Stomach (tissue), 9 donors: ENCODE measurements around the gene EPHA6. TPM values are rescaled to one million over a fixed set of nuclear protein-coding genes. Genes with fewer than 3 reads are reported as not detected.

Source experiments
- DNase-seq, 2 donors: peaks; one replicate each; pipeline versions ENCODE4 v3.0.0 to v3.0.0-alpha.2; 2013 to 2019
- H3K27ac ChIP-seq, 5 donors: fragments of 200-600 bp in 4 of 5; sonication (generic) in 4 of 5; one replicate each; pipeline ENCODE4 v1.5.1; 2013 to 2019; ENCODE audit warnings: mild to moderate bottlenecking in 1 of 5, moderate library complexity in 1 of 5
- H3K27me3 ChIP-seq, 3 donors: fragments of 200-600 bp; sonication (generic); one replicate each; pipeline ENCODE4 v1.5.1; 2017 to 2019; ENCODE audit warnings: mixed run types in 1 of 3
- H3K36me3 ChIP-seq, 4 donors: fragments of 200-600 bp; sonication (generic); 1 replicate in 3 of 4; 2 replicates in 1 of 4; pipeline ENCODE4 v1.5.1; 2016 to 2019
- H3K4me1 ChIP-seq, 4 donors: fragments of 200-600 bp; sonication (generic); one replicate each; pipeline ENCODE4 v1.5.1; 2016 to 2019
- H3K4me3 ChIP-seq, 4 donors: fragments of 200-600 bp; sonication (generic) in 3 of 4; one replicate each; pipeline ENCODE4 v1.5.1; 2016 to 2019; ENCODE audit warnings: mild to moderate bottlenecking in 1 of 4
- H3K9me3 ChIP-seq, 4 donors: fragments of 200-600 bp; sonication (generic); one replicate each; pipeline ENCODE4 v1.5.1; 2016 to 2019
- EP300 ChIP-seq: sonication (generic); formaldehyde crosslinking; IDR thresholded peaks from one replicate; pipeline ENCODE4 v1.6.1; 2017; ENCODE audit warnings: antibody characterized with exemption
- POLR2A ChIP-seq, 4 donors: fragments of 450-650 bp; IDR thresholded peaks; one replicate each; pipeline ENCODE4 v1.6.1; 2016; ENCODE audit warnings: antibody characterized with exemption in 4 of 4, control low read depth in 2 of 4, mild to moderate bottlenecking in 1 of 4, moderate library complexity in 1 of 4
- POLR2AphosphoS5 ChIP-seq, 3 donors: sonication (generic); formaldehyde crosslinking; IDR thresholded peaks; one replicate each; pipeline ENCODE4 v1.6.1; 2016; ENCODE audit warnings: antibody characterized with exemption in 3 of 3
- WGBS, 5 donors: extraction: QIAGEN DNeasy Blood & Tissue Kit in 3 of 5; methylation state at CpG; one replicate each; pipeline versions ENCODE4 v1.1.5 to v1.1.7; 2013 to 2018; 5-methylcytosine and 5-hydroxymethylcytosine counted together
- intact Hi-C: fragments of 100-400 bp; cut with DNase I; formaldehyde crosslinking; loops from one replicate; pipeline ENCODE4 v1.15.1; 2023; ENCODE audit warnings: low total_unique reads
- polyA plus RNA-seq, 3 donors: library from polyadenylated mRNA; stranded (reverse); fragments of 200-250 nt; gene quantifications; one replicate each; pipeline ENCODE4 v1.2.3, GENCODE V29; 2013
- total RNA-seq, 5 donors: library from RNA; depleted of rRNA; stranded (reverse); fragments of >200 nt; gene quantifications; one replicate each; pipeline versions ENCODE4 v1.1.0 to v1.2.3, GENCODE V29; 2014 to 2016
- TF ChIP-seq, protein P1 (sequence below), 7 experiments: fragments of 450-650 bp in 4 of 7; fragments of 200-600 bp in 3 of 7; sonication (generic) in 3 of 7; IDR thresholded peaks; one replicate each; pipeline ENCODE4 v1.5.1; 2016 to 2019; ENCODE audit warnings: antibody characterized with exemption in 7 of 7, control low read depth in 2 of 7, mild to moderate bottlenecking in 1 of 7
- donor health status: healthy with polysubstance abuse.
- donor health status: Bipolar disorder and iron deficiency.
- donor health status: healthy.

EPHA6 gene
- total and polyA plus RNA-seq, 8 donors, result 0.18 to 179 (median 14.7) TPM; not detected in 4

GRCh38 chr3:97655971-97656370 lies 841.6 kb downstream of the EPHA6 start:
- DNase-seq, result no peak
- Histone ChIP-seq H3K9me3 (no peaks in the 10 kb centered on the region), H3K27ac (no peak overlapping the region), H3K4me1 (no peaks in the 10 kb centered on the region), H3K4me3 (no peak overlapping the region), H3K36me3 (no peaks in the 10 kb centered on the region), H3K27me3 (no peaks in the 10 kb centered on the region)
- 73 to 81% (median 79%) methylated on average over 1 of the region's 1 CpG for WGBS, 5 donors
- no peak for TF ChIP-seq POLR2A (IDR thresholded peaks at IDR 0.05)
- TF ChIP-seq, protein P1, sequence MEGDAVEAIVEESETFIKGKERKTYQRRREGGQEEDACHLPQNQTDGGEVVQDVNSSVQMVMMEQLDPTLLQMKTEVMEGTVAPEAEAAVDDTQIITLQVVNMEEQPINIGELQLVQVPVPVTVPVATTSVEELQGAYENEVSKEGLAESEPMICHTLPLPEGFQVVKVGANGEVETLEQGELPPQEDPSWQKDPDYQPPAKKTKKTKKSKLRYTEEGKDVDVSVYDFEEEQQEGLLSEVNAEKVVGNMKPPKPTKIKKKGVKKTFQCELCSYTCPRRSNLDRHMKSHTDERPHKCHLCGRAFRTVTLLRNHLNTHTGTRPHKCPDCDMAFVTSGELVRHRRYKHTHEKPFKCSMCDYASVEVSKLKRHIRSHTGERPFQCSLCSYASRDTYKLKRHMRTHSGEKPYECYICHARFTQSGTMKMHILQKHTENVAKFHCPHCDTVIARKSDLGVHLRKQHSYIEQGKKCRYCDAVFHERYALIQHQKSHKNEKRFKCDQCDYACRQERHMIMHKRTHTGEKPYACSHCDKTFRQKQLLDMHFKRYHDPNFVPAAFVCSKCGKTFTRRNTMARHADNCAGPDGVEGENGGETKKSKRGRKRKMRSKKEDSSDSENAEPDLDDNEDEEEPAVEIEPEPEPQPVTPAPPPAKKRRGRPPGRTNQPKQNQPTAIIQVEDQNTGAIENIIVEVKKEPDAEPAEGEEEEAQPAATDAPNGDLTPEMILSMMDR (IDR thresholded peaks at IDR 0.05), result no peak
- no peak for TF ChIP-seq POLR2AphosphoS5 (IDR thresholded peaks at IDR 0.05)
- TF ChIP-seq EP300, result no peak
- intact Hi-C loops, result no loop called here

- no peaks in the 10 kb centered on the region for H3K9me3 ChIP-seq
- no peaks in the 10 kb centered on the region for H3K27me3 ChIP-seq
- H3K4me1 ChIP-seq, result no peaks in the 10 kb centered on the region
- no peak overlapping the region for H3K4me3 ChIP-seq
- TF ChIP-seq POLR2A (IDR thresholded peaks at IDR 0.05), result no peak
- TF ChIP-seq POLR2AphosphoS5 (IDR thresholded peaks at IDR 0.05), result no peak
- TF ChIP-seq, protein P1 (IDR thresholded peaks at IDR 0.05), result no peak
- no peak for TF ChIP-seq EP300
- no peaks in the 10 kb centered on the region for H3K36me3 ChIP-seq
- no peak for DNase-seq
- intact Hi-C loops, result no loop called here
- H3K27ac ChIP-seq, result no peak overlapping the region
Observed at GRCh38 chr3:97656638-97657037, 842.2 kb downstream of the EPHA6 start.

DNA sequence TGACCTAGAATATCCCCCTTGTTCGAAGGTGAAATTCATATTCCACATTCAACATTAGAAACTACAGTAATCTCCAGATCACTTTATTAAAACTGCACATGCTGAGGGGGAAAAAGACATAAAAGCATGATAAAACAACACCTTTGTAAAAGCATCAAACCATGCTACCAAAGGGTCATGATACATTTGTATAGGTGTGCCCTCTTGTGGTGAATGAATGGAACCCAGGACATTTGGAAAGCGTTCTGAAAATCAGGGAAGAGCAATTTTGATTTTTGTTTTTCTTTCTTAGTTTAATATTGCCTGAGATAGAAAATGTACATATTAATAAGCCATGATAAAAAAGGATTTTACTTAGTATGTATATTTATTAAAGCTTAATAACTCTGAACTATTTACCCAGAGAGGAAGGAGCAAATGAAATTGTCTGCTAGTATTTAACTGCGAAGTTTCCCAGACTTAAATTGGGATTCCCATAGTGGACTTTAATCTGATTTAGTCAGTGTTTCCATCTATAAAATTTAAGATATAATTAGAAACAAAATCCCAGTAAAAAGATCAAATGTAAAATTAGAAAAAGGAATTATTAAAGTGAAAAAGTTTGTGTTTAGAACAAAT lies 844.4 kb downstream of the EPHA6 start:
- Histone ChIP-seq H3K9me3 (no peaks in the 10 kb centered on the region), H3K4me3 (no peak overlapping the region), H3K27ac (no peak overlapping the region), H3K27me3 (no peaks in the 10 kb centered on the region), H3K36me3 (no peaks in the 10 kb centered on the region), H3K4me1 (no peaks in the 10 kb centered on the region)
- DNase-seq, result peak in 1 of 2 donors; percentile 54
- intact Hi-C loops, result no loop called here
- no peak for TF ChIP-seq EP300
- TF ChIP-seq, protein P1 (IDR thresholded peaks at IDR 0.05), result peak in 4 of 7 experiments; percentile 27 to 52 (median 44)
- WGBS, 5 donors, result 42 to 58% (median 49%) methylated on average over 3 of the region's 3 CpGs

DNA sequence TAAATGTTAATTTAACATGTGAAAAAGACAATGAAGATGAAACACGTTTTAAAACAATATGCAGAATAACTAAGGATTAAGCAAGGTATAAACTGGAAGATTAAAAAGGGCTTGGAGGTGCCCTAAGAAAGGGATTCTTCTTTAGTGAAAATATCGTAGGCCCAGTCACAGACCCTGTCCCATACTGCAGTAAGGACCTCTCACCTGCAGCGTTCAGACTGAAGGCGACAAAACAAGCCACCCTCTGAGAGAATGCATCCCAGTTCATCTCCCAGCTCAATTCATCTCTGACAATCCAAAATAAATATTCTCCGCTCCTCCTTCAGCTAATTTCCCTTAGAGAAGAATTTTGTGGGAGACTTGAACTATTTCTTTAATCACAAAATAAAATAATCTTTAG lies 847.9 kb downstream of the EPHA6 start:
- Histone ChIP-seq H3K36me3 (no peaks in the 10 kb centered on the region), H3K27me3 (no peaks in the 10 kb centered on the region), H3K27ac (no peak overlapping the region), H3K4me3 (no peak overlapping the region), H3K9me3 (no peaks in the 10 kb centered on the region), H3K4me1 (no peaks in the 10 kb centered on the region)
- WGBS, 5 donors, result 66 to 75% (median 72%) methylated on average over 5 of the region's 5 CpGs
- no peak for DNase-seq
- intact Hi-C loops, result no loop called here
- TF ChIP-seq POLR2A (IDR thresholded peaks at IDR 0.05) (no peak), POLR2AphosphoS5 (IDR thresholded peaks at IDR 0.05) (no peak), EP300 (no peak)
- TF ChIP-seq, protein P1 (IDR thresholded peaks at IDR 0.05), result no peak
